ENCODE data around the gene ZG16. TPM values are rescaled to one million over a fixed set of nuclear protein-coding genes. Genes with fewer than 3 reads are reported as not detected.

Gene ZG16
- total RNA-seq, 1 experiment from 2014 or later, result not detected

DNA sequence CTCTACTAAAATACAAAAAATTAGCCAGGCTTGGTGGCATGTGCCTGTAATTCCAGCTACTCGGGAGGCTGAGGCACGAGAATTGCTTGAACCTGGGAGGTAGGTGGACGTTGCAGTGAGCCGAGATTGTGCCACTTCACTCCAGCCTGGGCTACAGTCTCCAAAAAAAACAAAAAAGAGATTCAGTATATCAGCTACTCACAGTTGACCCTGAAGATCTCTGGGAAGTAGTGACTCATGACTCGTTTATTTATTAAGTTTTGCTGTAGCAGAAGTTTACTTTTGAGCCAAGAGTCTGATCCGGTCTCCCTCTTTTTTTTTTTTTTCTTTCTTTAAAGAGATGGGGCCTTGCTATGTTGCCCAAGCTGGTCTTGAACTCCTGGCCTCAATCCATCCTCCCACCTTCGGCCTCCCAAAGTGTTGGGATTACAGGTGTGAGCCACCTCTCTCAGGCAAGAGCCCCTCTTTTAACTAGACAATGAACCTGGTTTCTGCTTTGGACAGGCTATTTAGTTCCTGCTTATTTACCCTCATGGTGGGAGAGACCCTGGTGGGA is 46.6 kb downstream of the ZG16 start:
- DNase-seq (ENCODE audit: low read depth), result peak; percentile 93

DNA sequence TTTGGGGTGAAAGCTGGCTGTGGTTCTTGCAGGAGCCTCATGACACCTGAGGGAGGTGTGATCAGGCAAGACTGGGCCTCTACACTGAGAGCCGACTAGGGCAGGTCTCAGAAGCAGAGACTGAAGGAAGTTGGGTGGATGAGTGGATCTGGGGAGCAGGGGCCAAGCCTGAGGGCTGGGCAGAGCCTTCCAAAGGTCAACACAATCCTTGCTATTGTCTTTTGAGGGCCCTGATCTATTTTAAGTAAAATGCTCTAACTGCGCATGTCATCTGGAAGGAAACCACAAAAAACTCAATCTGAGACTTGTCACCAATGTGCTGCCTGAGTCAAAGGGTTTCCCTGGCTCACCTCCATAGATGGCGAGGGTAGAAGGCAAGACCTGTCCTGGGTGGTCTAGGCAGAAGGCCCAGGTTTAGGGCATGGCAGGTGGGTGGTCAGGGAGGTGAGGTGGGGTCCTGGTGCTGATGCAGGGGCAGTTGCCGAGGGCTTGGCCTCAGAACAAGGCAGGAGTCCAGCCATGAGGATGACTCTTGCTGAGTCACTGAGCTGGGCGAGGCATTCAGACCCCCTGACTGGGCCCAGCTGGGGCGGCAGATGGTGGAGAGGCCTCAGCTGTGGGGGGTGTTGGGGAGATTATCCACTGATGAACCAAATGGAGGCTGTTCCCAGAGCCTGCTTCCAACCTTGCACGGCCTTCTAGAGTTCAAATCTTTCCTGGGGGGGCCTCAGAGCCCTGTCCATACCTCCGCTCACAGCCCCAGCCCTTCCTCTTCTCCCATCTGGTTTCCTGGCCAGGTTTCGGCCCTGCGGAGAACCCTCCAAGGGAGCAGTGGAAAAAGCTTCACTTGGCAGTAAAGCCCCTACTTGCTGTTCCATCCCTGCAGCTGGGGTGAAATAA is 47.3 kb downstream of the ZG16 start:
- peak; percentile 94 for DNase-seq (ENCODE audit: low read depth)

DNA sequence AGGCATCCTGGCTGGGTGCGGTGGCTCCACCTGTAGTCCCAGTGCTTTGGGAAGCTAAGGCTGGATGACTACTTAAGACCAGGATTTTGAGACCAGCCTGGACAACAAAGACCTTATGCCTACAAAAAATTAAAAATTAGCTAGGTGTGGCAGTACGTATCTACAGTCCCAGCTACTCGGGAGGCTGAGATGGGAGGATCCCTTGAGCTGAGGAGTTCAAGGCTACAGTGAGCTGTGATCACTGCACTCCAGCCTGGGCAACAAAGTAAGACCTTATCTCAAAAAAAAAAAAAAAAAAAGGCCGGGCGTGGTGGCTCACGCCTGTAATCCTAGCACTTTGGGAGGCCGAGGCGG is 48.3 kb downstream of the ZG16 start:
- DNase-seq (ENCODE audit: low read depth), result no peak

DNA sequence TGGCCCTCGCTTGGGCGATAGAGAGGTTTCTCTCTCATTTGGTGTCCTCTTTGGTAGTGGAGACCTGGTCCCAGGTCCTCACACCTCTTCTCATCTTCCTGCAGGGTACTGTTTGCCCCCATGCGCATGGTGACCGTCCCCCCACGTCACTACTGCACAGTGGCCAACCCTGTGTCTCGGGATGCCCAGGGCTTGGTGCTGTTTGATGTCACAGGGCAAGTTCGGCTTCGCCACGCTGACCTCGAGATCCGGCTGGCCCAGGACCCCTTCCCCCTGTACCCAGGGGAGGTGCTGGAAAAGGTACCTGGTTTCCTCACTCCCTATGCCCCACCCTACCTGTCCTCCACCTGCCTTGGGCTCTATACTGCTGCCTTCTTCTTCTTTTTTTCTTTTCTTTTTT is 52.7 kb downstream of the ZG16 start:
- no peak for DNase-seq (ENCODE audit: low read depth)

DNA sequence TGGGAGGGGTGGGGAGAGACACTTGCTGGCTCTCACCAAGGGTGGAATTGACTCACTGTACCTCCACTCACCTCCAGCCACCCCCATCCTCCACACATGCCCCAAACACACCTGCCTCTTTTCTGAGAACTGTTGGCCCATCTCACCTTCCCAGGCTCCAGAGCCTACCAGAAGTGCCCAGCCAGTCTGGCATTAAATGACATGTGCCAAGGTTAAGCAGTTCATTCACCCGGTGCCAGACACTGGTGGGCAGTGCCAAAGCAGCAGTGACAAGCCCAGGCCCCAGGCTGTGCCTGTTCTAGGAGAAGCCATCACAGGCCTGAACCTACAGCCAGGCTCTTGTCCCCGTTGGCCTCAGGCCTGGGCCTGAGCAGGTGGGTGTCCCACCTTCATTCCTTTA is 53.4 kb downstream of the ZG16 start:
- DNase-seq (ENCODE audit: low read depth), result no peak

Other genes with a start within 250 kb of the ZG16 start
- 1.1 and 1.8 TPM in 2 replicates for gene SPN, start 115.0 kb upstream of the ZG16 start, total RNA-seq (2014; rRNA removed; shearing (Covaris generic))
- gene QPRT, start 99.1 kb upstream of the ZG16 start, total RNA-seq (2014; rRNA removed; shearing (Covaris generic)), result 4.0 and 9.0 TPM in 2 replicates
- 0.54 and 0.84 TPM in 2 replicates for gene C16orf54, start 32.3 kb upstream of the ZG16 start, total RNA-seq (2014; rRNA removed; shearing (Covaris generic))
- gene KIF22, start 12.5 kb downstream of the ZG16 start, total RNA-seq (2014; rRNA removed; shearing (Covaris generic)), result 68.6 and 79.0 TPM in 2 replicates
- gene MAZ, start 28.3 kb downstream of the ZG16 start, total RNA-seq (2014; rRNA removed; shearing (Covaris generic)), result 127 and 223 TPM in 2 replicates
- gene PRRT2, start 33.9 kb downstream of the ZG16 start, total RNA-seq (2014; rRNA removed; shearing (Covaris generic)), result 0.20 and 0.94 TPM in 2 replicates
- 45.4 and 58.2 TPM in 2 replicates for gene PAGR1, start 37.9 kb downstream of the ZG16 start, total RNA-seq (2014; rRNA removed; shearing (Covaris generic))
- 112 and 186 TPM in 2 replicates for gene MVP, start 42.2 kb downstream of the ZG16 start, total RNA-seq (2014; rRNA removed; shearing (Covaris generic))
- gene CDIPT, start 85.0 kb downstream of the ZG16 start, total RNA-seq (2014; rRNA removed; shearing (Covaris generic)), result 90.7 and 103 TPM in 2 replicates
- gene SEZ6L2, start 121.3 kb downstream of the ZG16 start, total RNA-seq (2014; rRNA removed; shearing (Covaris generic)), result 16.7 and 38.3 TPM in 2 replicates
- 12.1 and 16.1 TPM in 2 replicates for gene ASPHD1, start 122.2 kb downstream of the ZG16 start, total RNA-seq (2014; rRNA removed; shearing (Covaris generic))
- 11.3 and 16.8 TPM in 2 replicates for gene KCTD13, start 148.0 kb downstream of the ZG16 start, total RNA-seq (2014; rRNA removed; shearing (Covaris generic))
- gene TMEM219, start 183.8 kb downstream of the ZG16 start, total RNA-seq (2014; rRNA removed; shearing (Covaris generic)), result 86.9 and 110 TPM in 2 replicates
- 24.1 and 47.4 TPM in 2 replicates for gene TAOK2, start 195.6 kb downstream of the ZG16 start, total RNA-seq (2014; rRNA removed; shearing (Covaris generic))
- 17.1 and 19.0 TPM in 2 replicates for gene HIRIP3, start 217.4 kb downstream of the ZG16 start, total RNA-seq (2014; rRNA removed; shearing (Covaris generic))
- 122 and 187 TPM in 2 replicates for gene INO80E, start 218.0 kb downstream of the ZG16 start, total RNA-seq (2014; rRNA removed; shearing (Covaris generic))
- 0.52 and 0.62 TPM in 2 replicates for gene DOC2A, start 232.8 kb downstream of the ZG16 start, total RNA-seq (2014; rRNA removed; shearing (Covaris generic))
- gene C16orf92, start 244.9 kb downstream of the ZG16 start, total RNA-seq (2014; rRNA removed; shearing (Covaris generic)), result not detected in 2 replicates